Activated naive CD8-positive, alpha-beta T cell treated with anti-CD3 and anti-CD28 coated beads, Interleukin-2, amount 50 U/mL, for 16 hours (primary cell): Measurements from ENCODE around the gene RNF123.

Experiments used
- DNase-seq: peaks from one replicate; pipeline ENCODE4 v3.0.0-alpha.2; 2020; ENCODE audit warnings: low read depth, low spot score

RNF123 gene

DNA sequence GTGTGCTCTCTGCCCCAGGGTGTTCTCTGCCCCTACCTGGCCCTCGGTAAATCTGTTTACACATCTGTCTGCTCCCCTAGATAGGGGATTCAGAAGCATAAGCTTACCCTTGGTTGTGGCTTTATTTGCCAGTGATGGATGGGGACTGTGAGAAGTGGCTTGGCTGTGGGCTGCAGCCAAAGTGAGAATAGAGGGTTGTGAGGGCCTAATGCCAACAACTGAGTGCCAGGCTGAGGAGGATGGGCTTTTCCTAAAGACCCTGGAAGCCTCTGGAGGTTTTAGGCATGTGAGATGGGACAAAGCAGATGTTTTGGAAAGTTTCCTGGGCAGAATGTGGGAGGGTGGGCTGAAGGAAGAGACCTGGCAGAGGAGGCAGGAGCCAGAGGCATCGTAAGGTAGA lies 30.6 kb upstream of the RNF123 start:
- DNase-seq, result no peak

- no peak for DNase-seq
Observed at GRCh38 chr3:49659756-49660155, 29.6 kb upstream of the RNF123 start.

- DNase-seq, result no peak
Observed at GRCh38 chr3:49661281-49661680, 28.1 kb upstream of the RNF123 start.

DNA sequence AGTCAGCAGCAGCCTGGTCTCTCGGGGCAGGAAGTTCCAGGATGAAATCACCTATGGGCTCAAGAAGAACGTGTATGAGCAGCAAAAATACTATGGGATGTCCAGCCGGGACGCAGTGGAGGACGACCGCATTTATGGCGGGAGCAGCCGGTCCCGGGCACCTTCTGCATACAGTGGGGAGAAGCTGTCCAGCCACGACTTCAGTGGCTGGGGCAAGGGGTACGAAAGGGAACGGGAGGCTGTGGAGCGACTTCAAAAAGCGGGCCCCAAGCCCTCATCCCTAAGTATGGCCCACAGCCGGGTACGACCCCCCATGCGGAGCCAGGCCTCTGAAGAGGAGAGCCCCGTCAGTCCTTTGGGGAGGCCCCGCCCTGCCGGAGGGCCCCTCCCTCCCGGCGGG lies 27.3 kb upstream of the RNF123 start:
- DNase-seq, result no peak

DNA sequence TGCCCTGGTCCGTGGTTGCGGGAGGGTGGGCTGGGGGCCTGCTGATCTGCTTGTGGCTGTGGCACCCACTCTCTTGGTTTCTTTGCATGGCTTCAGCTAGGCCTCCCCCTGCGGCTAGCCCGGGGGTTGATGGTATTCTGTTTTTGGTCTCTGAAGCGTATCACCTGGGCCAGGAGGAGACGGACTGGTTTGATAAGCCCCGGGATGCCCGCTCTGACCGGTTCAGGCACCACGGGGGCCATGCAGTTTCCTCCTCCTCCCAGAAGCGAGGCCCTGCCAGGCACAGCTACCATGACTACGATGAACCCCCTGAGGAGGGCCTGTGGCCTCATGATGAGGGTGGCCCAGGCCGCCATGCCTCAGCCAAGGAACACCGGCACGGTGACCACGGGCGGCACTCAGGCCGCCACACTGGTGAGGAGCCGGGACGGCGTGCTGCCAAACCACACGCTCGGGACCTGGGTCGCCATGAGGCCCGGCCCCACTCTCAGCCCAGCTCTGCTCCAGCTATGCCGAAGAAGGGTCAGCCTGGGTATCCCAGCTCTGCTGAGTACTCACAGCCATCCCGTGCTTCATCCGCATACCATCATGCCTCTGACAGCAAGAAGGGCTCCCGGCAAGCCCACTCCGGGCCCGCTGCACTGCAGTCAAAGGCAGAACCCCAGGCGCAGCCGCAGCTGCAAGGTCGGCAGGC lies 26.5 kb upstream of the RNF123 start:
- DNase-seq, result no peak

GRCh38 chr3:49663831-49664230 lies 25.5 kb upstream of the RNF123 start:
- no peak for DNase-seq

DNA sequence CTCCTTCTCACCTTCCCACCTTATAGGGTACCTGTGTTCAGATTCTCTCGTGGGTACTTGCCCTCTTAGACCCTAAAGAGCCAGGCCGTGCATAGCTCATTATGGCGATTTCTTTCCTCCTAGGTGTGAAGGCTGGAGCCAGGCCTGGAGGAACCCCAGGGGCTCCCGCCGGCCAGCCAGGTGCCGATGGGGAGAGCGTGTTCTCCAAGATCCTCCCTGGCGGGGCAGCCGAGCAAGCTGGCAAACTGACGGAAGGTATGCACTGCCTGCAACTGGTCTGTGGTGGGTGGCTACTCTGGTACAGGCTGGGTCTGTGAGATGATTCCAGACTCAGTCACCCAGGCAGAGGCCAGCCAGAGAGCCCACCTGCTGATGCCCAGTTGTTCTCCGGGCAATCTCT lies 25.1 kb upstream of the RNF123 start:
- no peak for DNase-seq

GRCh38 chr3:49665822-49666519 lies 23.4 kb upstream of the RNF123 start:
- DNase-seq, result no peak

DNA sequence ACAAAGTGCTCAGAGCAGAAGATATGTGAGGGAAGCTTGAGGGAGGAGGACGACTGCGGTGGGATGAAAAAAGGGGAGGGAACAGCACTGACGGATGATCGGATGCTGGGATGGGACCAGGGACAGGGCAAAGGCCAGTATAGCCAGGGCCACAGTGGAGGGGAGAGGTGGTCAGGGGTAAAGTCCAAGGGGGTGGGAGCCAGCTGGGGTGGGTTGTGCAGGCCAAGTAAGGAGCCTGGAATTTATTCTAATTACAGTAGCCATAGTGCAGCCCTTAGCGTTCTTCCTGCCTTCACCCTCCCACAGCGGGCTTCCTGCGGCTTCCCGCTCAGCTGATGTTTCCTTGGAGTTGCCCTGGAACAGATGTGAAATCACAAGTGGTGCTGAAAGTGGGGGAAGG lies 22.8 kb upstream of the RNF123 start:
- DNase-seq, result no peak

DNA sequence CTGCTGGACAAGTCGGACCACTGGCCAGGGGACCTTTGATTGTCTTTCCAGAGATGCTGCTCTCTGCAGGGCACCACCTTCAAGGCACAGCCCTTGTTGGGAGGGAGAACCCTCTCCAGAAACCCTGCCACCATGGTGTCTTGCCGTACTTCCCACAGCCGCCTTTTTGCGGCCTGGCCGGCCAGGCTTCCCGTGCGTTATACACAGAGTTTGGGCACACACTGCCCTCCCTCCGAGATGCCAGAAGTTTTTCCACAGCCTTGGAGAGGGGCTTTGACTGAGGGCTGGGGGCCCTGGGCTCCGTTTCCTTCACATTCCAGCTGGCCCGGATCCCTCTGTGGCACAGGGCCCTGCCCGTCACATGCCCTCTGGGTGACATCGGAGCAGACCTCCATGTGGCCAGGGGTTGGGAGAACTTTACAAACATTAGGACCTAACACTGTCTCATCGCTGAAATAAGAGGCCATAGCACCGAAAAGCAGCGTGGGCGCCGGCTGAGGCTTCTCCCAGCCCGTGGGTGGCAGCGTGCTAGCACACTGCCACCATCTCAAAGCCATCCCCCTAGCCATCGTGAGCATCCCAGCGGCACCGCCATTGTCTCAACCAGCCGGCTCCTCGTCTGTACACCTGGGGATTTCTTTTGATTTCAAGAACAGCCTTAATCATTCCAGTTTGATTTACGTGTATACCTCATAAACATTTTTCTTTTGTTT lies 21.5 kb upstream of the RNF123 start:
- no peak for DNase-seq

GRCh38 chr3:49668414-49668797 lies 21.0 kb upstream of the RNF123 start:
- DNase-seq, result no peak

DNA sequence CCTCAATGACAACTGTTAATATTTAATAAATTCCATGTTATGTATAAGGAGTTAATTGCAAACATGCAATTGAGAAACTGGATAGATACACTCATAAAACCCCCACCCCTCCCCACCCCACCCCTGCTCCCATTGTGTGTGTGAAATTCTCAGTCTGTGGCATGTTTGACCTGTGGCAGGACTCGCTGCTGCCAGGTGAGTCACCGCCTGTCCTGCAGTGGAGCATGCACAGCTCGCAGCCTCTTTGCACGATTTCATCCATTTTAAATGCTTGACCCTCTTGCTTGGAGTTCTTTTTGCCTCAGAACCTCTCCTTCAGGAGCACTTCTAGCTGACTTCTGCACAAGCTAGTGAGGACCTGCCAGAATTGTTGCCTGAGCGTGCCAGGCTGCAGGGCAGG lies 20.5 kb upstream of the RNF123 start:
- no peak for DNase-seq

DNA sequence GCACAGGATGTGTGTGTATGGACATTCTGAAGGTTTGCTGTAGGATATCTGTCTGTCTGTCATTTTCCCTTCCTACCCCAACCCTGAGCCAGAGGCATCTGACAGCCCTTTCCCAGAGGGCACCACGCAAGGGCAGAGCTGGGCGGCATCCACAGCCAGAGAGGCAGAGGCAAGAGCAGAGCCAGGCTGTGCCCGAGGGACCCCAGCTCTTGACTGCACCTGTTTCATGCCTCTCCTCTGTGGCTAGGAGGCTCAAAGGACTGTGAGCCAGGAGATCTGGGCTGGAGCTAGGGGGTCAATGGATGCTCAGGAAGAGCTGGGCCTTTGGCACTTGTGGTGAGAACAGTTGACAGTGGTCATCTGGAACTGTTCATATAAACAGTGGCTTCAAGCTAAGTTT lies 20.0 kb upstream of the RNF123 start:
- DNase-seq, result no peak

DNA sequence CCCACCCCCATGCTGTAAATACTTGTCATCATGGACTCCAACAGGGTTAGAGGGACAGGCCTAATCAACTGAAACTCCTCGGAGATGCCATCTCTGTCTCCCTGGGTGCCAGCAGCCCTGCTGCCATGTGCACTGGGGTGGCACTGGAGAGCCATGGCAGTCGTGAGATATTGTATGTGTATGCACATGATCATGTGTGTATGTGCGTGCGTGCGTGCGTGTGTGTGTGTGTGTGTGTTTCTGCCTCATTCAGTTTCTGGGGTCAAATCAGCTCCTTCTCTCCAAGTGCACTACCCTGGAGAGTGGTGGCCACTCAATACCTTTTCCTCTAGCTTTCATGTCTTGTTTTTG lies 18.4 kb upstream of the RNF123 start:
- no peak for DNase-seq

DNA sequence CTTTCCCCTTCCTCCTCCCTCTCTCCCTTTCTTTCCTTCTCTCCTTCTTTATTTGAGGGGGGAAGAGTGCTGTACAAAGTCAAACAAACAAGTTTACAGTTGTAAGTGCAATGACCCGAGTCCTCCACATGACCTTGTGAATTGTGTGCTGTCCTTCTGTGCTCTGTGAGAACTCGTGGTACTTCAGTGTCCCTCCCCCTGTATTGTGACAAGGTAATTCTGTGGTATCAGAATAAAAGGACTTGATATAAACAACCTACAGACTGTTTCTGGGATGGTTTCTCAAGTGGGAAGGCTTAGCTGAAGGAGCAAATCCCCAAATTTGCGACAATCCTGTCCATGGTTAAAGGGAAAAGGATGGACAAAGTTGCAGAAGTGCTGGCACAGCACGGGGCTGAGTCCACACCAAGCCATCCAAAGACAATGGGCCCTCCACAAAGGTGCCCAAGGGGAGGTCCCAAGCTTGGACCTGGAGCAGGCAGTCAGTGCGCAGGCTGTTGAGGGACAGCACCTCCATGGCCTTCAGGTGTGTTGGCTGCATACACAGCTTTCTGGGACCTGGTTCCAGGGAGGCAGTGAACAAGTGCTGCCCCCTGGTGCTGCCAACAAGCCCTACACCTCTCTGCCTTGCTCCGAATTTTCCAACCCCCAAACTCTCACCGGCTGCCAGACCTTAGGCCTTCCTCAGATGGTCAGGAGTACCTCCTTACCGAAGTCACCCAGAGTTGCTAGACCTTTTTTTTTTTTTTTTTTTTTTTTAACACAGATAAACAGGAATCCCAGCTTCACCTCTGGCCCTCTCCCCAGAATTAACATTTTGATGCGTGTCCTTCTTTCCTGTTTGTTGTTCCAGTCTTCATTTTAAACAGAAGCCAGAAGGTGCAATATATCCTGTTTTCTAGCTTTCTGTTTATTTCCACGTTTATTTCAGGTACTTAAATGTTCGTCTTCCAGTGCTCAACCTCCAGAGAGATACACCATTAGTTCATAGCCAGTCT lies 17.8 kb upstream of the RNF123 start:
- peak; percentile 33 for DNase-seq

- no peak for DNase-seq
Observed at GRCh38 chr3:49673121-49673714, 16.1 kb upstream of the RNF123 start.

- DNase-seq, result peak; percentile 96
Observed at GRCh38 chr3:49673715-49674496, 15.5 kb upstream of the RNF123 start, which contains the start of gene APEH. APEH (plus strand) TSS chr3:49674351; CDS start chr3:49674402, 51 bp downstream.

DNA sequence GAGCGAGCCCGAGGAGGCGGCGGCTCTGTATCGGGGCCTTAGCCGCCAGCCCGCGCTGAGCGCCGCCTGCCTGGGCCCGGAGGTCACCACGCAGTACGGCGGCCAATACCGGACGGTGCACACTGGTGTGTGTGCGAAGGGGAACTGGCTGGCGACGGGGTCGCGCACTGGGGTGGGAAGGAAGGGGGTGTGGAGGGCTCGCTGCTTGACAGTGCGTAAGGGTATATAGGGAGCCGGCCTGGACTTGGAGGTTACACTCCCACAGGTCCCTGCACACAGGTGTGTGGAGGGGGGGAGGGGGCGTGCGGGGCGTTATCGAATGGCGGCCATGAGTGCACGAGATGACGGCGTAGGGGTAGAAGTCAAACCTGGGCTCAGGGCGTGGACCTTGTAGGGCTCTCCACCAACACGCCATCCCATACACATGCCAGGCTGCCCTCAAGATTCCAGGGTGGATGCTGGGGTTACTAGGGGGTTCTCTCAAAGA lies 14.8 kb upstream of the RNF123 start:
- DNase-seq, result no peak

DNA sequence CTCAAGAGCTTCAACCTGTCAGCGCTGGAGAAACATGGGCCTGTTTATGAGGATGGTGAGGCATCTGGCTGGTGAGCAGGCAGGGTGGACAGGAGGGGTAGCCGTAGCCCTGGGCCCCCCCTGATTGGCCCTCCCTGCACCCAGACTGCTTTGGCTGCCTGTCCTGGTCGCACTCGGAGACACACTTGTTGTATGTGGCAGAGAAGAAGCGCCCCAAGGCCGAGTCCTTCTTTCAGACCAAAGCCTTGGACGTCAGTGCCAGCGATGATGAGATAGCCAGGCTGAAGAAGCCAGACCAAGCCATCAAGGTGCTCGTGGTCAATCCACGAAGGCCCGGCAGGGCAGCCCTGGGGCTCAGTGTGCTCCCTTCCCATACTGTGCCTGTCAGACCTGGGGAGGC lies 13.4 kb upstream of the RNF123 start:
- DNase-seq, result no peak

DNA sequence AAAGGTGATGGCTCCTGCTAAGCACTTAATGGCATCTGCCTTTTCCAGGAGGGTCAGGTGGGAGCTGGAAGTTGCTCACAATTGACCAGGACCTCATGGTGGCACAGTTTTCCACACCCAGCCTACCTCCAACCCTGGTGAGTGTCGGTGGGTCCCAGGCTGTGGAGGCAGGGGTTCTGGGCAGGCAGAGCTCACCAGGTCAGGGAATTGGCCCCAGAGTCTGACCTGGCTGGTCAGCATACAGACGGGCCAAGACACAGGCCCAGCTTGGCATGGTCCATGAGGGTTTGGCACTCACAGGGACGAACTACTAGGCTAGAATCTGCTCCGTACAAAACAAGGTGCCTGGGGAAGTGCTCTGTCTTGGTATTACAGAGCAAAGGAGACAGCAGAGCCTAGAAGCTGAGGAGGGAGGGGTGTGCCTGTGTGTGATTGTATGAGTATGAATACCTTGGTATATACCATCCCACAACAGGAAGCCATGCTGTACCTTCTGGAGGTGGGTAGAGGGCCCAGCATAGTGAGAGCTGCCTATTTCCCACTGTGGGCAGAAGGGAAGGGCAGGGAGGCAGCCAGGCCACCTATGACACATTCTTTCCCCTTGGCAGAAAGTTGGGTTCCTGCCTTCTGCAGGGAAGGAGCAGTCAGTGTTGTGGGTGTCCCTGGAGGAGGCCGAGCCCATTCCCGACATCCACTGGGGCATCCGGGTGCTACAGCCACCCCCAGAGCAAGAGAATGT lies 8.7 kb upstream of the RNF123 start:
- DNase-seq, result no peak
